OCI-LY7 (cell line): ENCODE data around the gene TUBA8.

ENCODE experiments used
- CTCF ChIP-seq: fragments of 200-600 bp; sonication (generic); conservative IDR thresholded peaks from 2 replicates; pipeline ENCODE4 v1.5.1; 2014; ENCODE audit warnings: mild to moderate bottlenecking, antibody characterized with exemption, low read length, moderate library complexity, mixed read lengths
- EZH2phosphoT487 ChIP-seq: fragments of 200-600 bp; sonication (generic); IDR thresholded peaks from 2 replicates; pipeline ENCODE4 v1.6.1; 2018; ENCODE audit warnings: low read depth, borderline replicate concordance, mild to moderate bottlenecking, mixed run types, antibody characterized with exemption, low read length, moderate library complexity, mixed read lengths

DNA sequence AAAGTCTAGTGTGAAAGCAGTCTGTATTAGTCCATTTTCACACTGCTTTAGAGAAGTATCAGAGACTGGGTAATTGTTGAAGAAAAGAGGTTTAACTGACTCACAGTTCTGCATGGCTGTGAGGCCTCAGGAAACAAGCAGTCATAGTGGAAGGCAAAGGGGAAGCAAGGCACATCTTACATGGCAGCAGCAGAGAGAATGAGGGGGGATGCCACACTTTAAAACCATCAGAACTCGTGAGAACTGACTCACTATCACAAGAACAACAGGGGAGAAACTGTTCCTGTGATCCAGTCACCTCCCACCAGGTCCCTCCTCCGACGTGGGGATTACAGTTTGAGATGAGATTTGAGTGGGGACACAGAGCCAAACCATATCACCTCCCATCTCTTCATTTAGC is 13.8 kb upstream of the TUBA8 start:
- TF ChIP-seq EZH2phosphoT487 (no peak), CTCF (no peak)
